NT2/D1 (cell line): ENCODE results near the gene FHAD1.

Experiments
- SUZ12 ChIP-seq: IDR thresholded peaks from 2 replicates; pipeline ENCODE4 v1.6.1; 2011; ENCODE audit not compliant: insufficient read length, insufficient read depth; ENCODE audit errors: extremely low read depth
- ZNF274 ChIP-seq: IDR thresholded peaks from 2 replicates; pipeline ENCODE4 v1.6.1; 2011; ENCODE audit warnings: mild to moderate bottlenecking, low read depth, low read length

DNA sequence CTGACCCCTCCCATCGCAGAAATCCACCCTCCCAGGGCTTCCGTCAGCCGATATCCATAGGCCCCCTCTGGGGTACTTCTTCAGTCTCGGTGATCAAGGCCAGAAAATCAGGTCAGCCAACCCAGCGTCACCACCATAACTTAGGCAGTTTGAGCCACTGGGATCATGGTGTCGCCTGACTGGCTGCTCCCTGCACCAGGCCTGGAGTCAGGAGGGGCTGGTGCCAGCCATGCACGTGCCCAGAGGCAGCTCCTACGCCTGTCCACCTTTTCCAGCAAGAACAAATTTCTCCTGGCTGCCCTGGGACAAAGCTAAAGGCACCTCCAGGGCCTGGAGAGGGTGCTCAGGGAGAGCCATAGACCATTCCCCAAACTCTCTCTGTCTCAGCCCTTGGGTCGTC lies 186.4 kb downstream of the FHAD1 start:
- TF ChIP-seq SUZ12: no peak
- no peak for TF ChIP-seq ZNF274
